ENCODE results near the gene HMG20A. TPM values are rescaled to one million over a fixed set of nuclear protein-coding genes. Genes with fewer than 3 reads are reported as not detected.
A peak's percentile ranks its signal among the peaks of the same experiment; 100 is the strongest.

Gene HMG20A
- total and polyA plus RNA-seq, 12 donors, result 14.0 to 57.2 (median 38.9) TPM

DNA sequence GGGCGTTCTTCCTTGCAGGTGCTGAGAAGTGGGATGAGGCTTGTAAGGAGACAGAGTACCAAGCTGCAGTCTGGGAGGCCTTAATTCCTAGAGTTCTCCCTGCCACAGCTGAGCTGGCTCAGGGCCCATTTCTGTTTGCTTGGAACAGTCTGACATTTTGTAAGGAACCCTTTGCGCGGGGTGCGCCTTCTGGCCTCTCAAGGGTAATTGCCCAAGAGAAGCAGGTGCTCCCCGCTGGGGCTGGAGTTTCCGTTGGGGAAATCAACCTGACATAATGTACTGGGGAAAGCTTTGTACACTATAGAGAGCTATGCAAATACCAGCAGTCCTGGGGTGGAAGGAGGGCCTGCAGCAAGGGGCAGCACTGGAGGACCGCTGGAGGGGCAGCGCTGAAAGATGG, 83.6 kb downstream of the HMG20A start:
- H3K36me3 ChIP-seq (replicated peaks in 1 of 2), result no peaks in the 10 kb centered on the region
- no peak for DNase-seq
- no peak overlapping the region for H3K27ac ChIP-seq
- peaks cover 14 to 31% of the 10 kb centered on the region in 2 donors for H3K4me1 ChIP-seq (replicated peaks in 1 of 2)
- TF ChIP-seq CTCF (IDR thresholded peaks at IDR 0.05) (no peak), POLR2A (IDR thresholded peaks at IDR 0.05) (no peak)
- H3K27me3 ChIP-seq, result no peaks in the 10 kb centered on the region
- H3K9me3 ChIP-seq (replicated peaks in 1 of 3), result no peaks in the 10 kb centered on the region
- intact Hi-C loops (cut with DNase I), result loop anchor here in 1 of 2 donors (5.0 kb wide), 1 partner anchor 387 kb away; no protein-coding TSS in a partner anchor
- WGBS, 4 donors, result 93 to 97% (median 94%) methylated on average over 7 to 8 of the region's 8 CpGs
- no peak overlapping the region for H3K4me3 ChIP-seq

DNA sequence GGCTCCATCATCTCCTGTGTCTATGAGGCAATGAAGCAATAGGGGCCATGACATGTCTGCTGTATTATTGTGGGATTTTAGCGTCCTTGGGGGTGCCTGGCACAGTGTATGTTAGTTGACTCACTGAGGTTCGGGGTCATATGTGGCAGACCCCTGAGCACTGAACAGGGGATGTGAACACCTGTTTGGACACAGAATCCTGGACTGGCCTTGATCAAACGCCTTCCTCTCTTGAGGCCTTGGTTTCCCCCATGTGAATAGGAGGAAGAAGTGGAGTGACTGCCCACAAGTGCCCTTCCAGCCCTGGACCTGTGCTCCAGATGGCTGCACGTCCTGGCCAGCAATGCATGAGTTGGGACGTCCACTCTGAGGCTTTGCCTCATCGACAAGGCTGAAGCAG, 84.2 kb downstream of the HMG20A start:
- 91 to 96% (median 92%) methylated on average over 4 to 6 of the region's 6 CpGs for whole genome bisulfite sequencing, 4 donors
- intact Hi-C loops (cut with DNase I), result loop anchor here in 1 of 2 donors (5.0 kb wide), 1 partner anchor 388 kb away; no protein-coding TSS in a partner anchor
- H3K27me3 ChIP-seq, result no peaks in the 10 kb centered on the region
- TF ChIP-seq CTCF (IDR thresholded peaks at IDR 0.05), result no peak
- TF ChIP-seq POLR2A (IDR thresholded peaks at IDR 0.05), result no peak
- no peak for DNase-seq
- H3K4me1 ChIP-seq (replicated peaks in 1 of 2), result peaks cover 14 to 31% of the 10 kb centered on the region in 2 donors
- H3K9me3 ChIP-seq (replicated peaks in 1 of 3), result no peaks in the 10 kb centered on the region
- H3K4me3 ChIP-seq, result no peak overlapping the region
- H3K36me3 ChIP-seq (replicated peaks in 1 of 2), result no peaks in the 10 kb centered on the region
- H3K27ac ChIP-seq, result no peak overlapping the region

DNA sequence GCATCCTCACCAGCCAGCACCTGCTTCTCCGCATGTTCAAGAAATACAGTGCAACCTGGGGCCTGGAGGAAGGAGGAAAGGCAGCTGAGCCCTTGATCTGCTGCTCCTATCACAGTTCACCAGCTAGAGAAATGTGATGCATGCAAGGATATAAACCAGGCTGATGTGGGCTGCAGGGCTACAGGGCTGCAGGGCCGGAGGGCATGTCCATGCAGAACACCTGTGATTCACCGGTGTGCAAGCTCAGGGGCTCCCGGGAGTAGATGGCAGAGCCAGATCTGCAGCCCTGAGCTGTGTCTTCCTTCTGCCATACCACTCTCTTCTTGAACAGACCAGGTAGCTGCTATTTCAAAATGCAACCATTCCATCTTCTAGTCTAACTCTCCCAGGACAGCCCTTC, 84.9 kb downstream of the HMG20A start:
- Histone ChIP-seq H3K27ac (no peak overlapping the region), H3K36me3 (replicated peaks in 1 of 2) (no peaks in the 10 kb centered on the region), H3K9me3 (replicated peaks in 1 of 3) (no peaks in the 10 kb centered on the region), H3K4me3 (no peak overlapping the region), H3K4me1 (replicated peaks in 1 of 2) (peaks cover 14 to 31% of the 10 kb centered on the region in 2 donors), H3K27me3 (no peaks in the 10 kb centered on the region)
- no peak for DNase-seq
- intact Hi-C loops (cut with DNase I), result no loop called here
- no peak for TF ChIP-seq CTCF (IDR thresholded peaks at IDR 0.05)
- TF ChIP-seq POLR2A (IDR thresholded peaks at IDR 0.05), result no peak
- 72 to 100% (median 83%) methylated on average over 4 of the region's 4 CpGs for WGBS, 4 donors

GRCh38 chr15:77506311-77507142, 85.8 kb downstream of the HMG20A start:
- 63 to 72% (median 65%) methylated on average over 20 of the region's 20 CpGs for WGBS, 4 donors
- Histone ChIP-seq H3K4me3 (no peak overlapping the region), H3K27me3 (no peaks in the 10 kb centered on the region), H3K4me1 (replicated peaks in 1 of 2) (peaks cover 14 to 31% of the 10 kb centered on the region in 2 donors), H3K36me3 (replicated peaks in 1 of 2) (no peaks in the 10 kb centered on the region), H3K27ac (peak overlapping the region in 3 of 5 donors; percentile 64 to 87 (median 71)), H3K9me3 (replicated peaks in 1 of 3) (no peaks in the 10 kb centered on the region)
- intact Hi-C loops (cut with DNase I), result no loop called here
- TF ChIP-seq CTCF (IDR thresholded peaks at IDR 0.05) (peak in 2 of 6 experiments; percentile 8 to 10), POLR2A (IDR thresholded peaks at IDR 0.05) (no peak)
- peak; percentile 48 to 85 (median 63) for DNase-seq

All from adrenal gland (tissue), 12 donors.